GM18520 (cell line): ENCODE measurements around the gene H2AZ2.
"Not testable (repeated sequence)": the region's sequence is repeated elsewhere in the genome, so short reads cannot be mapped to it uniquely, and the experiment has no call there.

ENCODE experiments used
- ATAC-seq: cut with Tn5 transposase; IDR thresholded peaks from one replicate; pipeline ENCODE4 v1.9.1; 2021; ENCODE audit not compliant: unreplicated experiment

The H2AZ2 gene

DNA sequence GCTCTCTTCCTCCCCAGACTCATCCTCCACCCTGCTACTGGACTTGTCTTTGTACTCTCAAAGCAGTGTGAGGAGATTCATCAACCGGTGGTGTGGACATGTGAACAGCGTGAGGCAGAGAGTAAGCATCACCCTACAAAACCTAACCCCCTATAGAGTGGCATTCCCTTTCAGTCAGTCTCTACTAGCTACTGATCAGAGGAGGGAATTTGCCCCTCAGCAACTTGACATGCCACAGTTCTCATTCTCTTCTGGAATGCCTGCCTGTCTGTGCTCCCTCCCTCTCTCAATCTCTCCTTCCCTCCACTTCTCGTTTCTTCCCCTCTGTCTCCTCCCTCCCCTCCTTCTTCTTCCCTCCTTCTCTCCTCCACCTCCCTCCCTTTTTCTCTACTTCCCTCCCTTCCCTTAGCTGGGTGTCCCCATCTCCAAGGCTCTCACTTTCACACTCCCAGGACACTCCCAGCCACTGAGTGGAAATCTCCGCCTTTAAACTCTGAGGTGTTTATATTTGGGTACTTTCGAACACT is 24.6 kb downstream of the H2AZ2 start:
- no peak for ATAC-seq

DNA sequence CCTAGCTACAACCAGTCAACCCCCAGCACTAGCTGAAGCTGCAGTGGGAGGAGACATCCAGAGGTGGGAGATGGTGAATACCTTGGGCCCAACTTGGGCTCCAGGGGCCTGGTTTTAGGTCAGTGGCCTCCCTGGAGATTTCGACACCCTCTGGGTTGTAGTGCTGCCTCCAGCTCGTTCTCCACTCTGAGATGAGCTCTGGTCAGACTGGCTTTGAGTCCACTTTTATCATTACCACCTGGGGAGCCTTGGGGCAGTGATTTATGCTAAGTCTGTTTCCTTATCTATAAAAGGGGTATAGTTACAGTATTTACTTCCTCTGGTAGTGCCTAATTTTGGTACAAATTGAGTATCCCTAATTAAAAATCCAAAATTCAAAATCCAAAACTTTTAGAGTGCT is 28.6 kb downstream of the H2AZ2 start:
- ATAC-seq = no peak

DNA sequence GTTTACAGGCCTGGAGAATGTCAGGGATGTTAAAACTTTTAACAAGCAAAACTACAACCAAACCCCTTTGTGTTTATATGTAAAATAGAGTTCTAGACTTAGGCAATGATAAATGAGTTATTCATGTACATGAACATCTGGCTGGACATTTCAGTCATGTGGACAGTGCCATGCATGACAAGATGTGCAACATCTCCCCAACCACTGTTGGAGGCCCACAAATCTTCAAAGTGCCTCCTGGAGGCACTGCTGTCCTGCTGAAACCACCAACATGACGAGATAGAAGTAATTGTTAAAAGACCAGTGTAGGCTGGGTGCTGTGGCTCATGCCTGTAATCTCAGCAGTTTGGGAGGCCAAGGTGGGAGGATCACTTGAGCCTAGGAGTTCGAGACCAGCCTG is 33.0 kb downstream of the H2AZ2 start:
- no peak for ATAC-seq

DNA sequence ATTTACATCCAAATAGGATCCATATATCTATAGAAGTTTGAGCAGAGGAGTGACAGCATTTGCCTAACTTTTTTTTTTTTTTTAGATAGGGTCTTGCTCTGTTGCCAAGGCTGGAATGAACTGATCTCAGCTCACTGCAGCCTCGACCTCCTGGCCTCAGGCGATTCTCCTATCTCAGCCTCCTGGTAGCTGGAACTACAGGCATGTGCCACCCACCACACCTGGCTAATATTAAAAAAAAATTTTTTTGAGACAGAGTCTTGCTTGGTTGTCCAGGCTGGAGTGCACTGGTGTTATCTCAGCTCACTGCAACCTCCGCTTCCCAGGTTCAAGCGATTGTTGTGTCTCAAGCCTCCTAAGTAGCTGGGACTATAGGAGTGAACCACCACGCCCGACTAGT is 36.3 kb downstream of the H2AZ2 start:
- ATAC-seq = no peak

DNA sequence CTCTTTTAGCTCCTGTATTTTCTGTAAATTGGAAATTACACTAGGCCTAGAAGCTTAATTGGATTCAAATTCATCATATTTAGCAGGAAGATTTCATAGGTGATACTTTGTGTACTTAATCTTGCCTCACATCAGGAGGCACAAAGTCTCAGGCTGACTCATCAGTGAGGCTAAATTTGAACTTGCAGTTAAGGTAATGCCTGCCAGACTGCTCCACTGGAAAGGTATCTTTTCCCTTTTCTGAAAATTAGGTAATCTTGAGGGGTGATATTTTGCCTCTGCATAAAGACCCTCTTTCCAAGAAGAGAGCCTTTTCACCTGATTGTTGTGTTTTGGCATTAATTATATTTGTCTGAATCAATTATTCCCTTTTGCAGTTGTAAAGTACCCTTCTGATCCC is 36.8 kb downstream of the H2AZ2 start:
- ATAC-seq = no peak

DNA sequence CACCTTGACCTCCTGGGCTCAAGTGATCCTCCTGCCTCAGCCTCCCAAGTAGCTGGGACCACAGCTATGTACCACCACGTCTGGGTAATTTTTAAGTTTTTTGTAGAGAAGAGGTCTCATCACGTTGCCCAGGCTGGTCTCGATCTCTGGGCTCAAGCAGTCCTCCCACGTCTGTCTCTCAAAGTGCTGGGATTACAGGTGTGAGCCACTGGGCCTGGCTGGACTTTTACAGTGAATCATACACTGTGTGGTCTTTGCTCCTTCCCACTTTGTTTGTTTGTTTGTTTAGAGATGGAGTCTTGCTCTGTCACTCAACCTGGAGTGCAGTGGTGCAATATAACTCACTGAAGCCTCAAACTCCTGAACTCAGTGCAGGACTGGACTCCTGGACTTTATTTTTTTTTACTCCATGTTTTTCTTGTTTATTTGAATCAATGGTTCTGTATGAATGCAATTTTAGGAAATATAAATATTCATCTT is 38.9 kb downstream of the H2AZ2 start:
- no peak for ATAC-seq

DNA sequence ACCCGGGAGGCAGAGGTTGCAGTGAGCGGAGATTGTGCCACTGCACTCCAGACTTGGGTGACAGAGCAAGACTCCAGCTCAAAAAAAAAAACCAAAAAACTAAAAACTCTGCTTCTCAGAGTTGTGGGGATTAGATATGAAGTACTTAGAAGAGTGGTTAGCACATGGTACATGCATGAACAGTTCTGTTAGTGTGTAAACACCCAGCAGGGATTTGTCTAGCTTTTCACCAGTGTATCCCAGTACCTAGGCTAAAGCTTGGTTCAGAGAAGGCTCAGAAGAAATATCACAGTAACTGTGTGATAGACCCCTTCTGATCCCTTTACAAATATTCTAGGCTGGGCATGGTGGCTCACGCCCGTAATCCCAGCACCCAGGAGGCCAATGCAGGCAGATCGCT is 41.9 kb downstream of the H2AZ2 start:
- no peak for ATAC-seq

DNA sequence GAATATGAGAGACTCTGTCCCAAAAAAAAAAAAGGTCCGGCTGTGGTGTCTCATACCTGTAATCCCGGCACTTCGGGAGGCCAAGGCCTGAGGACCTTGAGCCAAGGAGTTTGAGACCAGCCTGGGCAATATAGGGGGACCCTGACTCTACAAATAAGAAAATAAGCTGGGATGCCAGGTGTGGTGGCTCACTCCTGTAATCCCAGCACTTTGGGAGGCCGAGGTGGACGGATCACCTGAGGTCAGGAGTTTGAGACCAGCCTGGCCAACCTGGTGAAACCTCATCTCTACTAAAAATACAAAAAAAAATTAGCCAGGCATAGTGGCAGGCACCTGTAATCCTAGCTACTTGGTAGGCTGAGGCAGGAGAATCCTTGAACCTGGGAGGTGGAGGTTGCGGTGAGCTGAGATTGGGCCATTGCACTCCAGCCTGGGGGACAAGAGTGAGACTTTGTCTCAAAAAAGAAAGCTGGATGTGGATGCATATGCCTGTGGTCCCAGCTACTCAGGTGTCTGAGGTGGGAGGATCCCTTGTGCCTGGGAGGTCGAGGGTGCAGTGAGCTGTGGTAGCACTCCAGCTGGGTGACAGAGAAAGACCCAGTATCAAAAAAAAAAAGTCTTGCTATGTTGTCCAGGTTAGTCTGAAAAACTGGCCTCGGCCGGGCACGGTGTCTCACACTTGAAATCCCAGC is 43.9 kb downstream of the H2AZ2 start:
- ATAC-seq = not testable (repeated sequence)

DNA sequence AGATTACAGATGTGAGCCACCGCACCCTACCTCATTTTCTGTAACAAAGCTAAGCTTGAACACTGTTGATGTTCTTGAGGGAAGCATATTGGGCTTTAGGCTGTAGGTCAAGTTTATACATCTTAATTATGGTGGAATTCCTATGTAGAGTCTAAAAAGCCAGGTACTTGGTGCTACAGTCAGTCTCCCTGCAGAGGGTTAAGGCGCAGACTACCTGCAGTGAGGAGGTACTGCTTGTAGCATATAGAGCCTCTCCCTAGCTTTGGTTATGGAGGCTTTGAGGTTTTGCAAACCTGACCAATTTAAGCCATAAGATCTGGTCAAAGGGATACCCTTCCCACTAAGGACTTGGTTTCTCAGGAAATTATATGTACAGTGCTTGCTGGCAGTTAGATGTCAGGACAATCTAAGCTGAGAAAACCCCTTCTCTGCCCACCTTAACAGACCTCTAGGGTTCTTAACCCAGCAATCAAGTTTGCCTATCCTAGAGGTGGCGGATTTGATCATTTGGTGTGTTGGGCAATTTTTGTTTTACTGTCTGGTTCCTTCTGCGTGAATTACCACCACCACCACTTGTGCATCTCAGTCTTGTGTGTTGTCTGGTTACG is 45.4 kb downstream of the H2AZ2 start:
- ATAC-seq = no peak

DNA sequence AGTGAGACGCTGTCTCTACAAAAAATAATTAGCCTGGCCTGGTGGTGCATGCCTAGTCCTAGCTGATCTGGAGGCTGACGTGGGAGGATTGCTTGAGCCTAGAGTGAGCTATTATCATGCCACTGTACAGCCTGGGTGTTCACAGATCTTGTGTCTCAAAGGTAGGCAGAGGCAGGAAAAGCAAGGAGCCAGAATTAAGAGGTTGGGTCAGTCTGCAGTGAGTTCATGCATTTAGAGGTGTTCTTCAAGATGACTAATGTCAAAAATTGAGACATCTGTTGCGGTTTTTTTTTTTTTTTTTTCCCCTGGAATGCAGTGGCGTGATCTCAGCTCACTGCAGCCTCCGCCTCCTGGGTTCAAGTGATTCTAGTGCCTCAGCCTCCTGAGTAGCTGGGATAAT is 46.0 kb downstream of the H2AZ2 start:
- ATAC-seq = no peak

DNA sequence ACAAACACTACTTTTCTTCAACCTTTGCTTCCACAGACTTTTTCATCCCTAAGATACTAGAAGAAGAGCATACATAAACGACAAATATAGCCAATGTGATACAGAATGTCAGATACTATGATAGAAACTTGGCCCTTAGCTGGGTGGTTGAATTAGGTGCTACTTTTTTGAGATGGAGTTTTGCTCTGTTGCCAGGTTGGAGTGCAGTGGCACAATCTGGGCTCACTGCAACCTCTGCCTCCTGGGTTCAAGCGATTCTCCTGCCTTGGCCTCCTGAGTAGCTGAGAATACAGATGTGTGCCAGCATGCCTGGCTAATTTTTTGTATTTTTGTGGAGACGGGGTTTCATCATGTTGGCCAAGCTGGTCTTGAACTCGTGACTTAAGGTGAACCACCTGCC is 47.9 kb downstream of the H2AZ2 start:
- no peak for ATAC-seq

DNA sequence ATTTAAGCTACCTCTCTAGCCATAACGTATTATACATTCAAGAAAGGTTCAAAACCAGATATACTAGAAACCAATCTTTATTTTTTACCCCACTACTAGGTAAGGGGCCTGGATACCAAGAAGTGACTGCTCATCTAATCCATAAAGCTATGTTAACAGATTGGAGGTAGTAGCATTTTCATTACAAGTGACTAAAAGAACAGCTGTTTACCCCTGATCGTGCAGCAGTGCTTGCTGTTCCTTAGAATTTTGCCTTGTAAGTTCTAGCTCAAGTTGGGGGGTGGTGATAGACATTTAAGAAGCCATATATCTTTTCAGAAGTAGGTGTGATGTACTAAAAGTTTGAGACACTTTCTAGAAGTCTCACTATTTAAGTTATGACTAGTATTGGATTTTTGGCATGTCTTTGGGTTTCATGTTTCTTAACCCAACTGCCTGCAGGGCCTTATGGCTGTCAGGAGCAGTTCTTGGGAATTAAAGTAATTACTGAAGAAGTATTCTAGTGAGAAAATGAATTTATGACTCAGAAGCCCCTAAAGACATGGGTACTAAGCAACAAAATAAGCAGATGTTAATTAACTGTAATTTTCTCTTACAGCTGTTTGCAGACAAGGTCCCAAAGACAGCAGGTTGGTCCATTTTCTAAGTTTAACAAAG is 49.1 kb downstream of the H2AZ2 start:
- no peak for ATAC-seq

DNA sequence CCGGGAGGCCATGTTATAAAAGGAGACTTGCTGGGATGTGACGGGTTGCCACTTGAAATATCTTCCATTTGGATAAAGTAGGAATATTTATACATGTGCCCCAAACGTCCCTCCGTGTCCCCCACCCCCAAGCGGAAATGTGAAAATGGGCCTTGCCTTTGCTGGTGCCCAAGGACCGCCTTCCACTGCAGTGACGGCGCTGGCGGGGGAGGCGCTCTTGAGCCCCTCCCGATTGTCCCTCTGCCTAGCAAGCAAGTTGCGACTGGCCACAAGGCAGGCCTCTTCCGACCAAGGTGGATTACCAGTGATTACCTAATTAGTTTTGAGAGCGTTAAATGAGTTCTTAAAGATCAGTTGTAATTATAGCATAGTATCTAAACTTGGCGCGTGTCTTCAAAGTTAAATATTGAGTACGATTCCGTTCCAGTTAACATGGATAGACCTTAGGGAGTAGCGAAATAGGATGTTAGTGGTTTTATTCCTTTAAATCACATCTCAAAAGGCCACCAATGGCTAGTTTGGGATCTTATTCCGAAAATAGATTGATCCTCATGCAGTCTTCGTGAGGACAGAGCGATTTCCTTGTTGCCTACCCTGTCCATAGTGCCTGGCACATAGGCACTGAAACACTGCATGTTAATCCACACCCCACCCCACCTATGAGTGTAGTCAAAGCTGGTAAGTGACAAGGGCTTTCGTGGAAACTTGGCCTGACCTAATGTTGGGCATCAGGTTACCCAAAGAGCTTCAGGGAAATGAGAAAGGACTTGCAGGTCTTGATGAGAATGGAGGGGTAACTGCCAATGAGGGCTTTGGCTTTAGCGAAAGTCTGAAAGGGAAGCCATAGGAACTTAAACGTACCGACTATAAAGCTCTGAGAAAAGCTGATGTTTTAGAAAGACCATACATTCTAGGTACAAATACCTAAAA is 50.3 kb downstream of the H2AZ2 start:
- ATAC-seq = peak; percentile 48

DNA sequence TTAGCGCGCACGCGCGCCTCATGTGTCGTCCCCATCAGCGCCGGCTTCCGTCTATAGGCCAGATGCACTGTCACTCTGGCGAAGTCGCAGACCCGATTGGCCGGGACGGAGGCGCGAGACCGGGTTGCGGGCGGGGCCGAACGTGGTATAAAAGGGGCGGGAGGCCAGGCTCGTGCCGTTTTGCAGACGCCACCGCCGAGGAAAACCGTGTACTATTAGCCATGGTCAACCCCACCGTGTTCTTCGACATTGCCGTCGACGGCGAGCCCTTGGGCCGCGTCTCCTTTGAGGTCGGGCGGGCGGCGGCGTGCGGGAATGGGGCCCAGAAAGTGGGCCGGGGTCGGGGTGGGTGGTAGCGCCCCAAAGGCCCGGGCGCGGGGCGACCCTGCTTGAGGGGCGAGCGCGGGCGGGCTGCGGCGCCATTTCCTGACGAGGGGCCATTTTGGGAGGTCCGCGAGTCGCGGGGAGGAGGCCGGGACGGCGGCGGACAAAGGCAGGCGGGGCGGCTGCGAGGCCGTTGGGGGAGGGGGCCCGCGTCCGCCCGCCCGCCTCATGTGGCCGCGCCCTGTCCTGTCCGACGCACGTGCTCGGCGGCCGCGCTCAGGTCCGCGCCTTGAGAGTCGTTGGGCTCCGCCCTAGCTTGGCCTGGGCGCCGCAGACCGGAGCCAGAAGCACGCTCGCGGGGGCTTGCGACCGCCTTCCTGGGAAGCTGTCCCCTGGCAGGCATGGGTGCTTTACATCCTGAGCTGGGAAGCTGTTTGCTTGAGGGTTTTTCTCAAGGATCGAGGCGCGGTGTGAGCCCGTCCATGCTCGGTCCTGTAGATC is 51.2 kb downstream of the H2AZ2 start, which contains the start of gene PPIA:
TSS of gene PPIA (plus strand) at position 178 of the 825 bp plus-strand sequence. CDS start at position 222, 44 bp downstream.
- peak; percentile 82 for ATAC-seq

DNA sequence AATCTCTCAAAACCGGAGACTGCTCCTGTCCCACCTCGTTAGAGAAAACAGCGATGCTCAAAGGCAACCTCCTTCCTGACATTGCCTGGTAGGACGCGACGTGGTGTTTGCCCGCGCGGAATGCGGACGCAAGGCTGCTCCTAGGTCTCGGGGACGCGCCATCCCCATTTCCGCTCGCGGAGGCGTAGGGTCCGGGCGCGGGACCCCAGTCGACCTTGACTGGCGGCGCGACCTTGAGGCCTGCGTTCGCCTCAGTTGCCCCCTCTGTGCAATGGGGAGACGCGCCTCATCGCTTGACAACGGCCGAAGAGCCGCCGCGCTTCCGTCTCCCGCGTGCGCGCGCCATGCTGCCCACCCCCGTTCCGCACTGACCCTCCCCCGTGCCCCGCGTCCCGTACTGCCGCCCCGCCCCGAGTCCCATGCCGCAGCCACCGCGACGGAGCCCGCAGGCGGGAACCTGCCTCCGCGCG is 51.8 kb downstream of the H2AZ2 start:
- no peak for ATAC-seq

DNA sequence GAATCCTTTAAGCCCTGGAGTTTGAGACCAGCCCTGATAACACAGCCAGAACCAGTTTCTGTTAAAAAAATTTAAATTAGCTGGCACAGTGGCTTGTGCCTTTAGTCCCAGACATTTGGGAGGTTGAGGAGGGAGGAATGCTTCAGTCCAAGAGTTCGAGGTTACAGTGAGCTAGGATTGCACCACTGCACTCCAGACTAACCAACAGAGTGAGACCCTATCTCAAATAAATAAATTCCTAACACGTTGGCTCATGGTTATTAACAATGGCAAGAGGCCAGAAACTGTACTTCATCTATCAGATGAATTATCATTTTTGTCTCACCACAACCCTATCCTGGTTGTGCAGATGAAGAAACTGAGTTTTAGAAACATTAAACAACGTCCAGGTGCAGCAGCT is 53.6 kb downstream of the H2AZ2 start:
- no peak for ATAC-seq

DNA sequence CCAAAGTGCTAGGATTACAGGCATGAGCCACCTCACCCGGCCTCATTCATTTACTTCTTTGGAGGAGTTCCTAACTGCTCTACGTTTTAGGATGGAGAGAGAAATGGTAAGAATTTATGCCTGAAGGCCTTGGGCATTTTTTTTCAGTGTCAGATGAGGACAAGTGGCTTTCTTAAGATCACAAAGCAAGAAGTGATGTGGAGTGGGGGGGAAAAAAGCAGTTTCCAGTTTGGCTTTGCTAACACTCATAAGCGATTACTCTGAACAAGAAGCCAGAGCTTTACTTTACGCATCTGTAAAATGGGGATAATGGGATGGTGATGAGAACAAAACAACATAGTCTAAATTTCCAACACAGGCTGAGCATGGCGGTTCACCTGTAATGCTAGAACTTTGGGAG is 54.0 kb downstream of the H2AZ2 start:
- no peak for ATAC-seq

DNA sequence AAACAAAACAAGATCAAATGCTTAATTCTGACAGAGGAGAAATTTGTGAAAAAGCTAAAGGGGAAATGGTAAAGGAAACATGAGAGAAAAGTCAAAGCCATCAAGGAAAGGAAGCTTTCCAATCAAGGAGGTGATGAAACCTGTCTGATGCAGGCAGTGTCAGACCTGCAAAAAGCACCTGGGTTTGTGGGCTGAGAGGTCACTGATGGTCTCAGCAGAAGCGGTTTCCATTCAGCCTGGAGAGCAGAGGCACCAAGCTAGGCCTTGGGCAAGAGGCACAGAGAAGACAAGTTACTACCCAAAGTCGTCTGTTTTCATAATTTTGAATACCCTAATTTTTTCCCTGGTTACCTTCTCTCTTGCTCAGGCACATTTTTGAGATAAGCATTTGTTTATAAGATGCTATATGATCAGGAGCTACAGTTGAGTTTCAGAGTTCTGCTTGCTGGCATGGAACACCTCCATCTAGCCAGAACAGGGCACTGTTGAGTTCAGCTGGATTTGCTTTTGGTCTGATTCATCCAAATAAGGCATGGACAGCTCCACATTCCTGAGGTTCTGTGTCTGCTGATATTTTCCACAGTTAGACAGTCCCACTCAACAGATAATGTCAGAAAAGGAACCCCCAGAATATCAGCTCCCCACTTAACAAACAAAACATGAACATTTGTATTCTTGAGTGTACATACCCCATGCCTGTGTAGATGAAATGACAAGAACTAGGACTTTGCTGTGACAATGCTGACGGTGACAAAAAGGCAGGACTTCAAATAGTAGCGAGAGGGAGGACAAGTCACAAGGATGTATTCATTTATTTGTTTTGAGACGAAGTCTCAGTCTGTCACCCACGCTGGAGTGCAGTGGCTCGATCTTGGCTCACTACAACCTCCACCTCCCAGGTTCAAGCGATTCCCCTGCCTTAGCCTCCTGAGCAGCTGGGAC is 56.3 kb downstream of the H2AZ2 start:
- ATAC-seq = no peak

DNA sequence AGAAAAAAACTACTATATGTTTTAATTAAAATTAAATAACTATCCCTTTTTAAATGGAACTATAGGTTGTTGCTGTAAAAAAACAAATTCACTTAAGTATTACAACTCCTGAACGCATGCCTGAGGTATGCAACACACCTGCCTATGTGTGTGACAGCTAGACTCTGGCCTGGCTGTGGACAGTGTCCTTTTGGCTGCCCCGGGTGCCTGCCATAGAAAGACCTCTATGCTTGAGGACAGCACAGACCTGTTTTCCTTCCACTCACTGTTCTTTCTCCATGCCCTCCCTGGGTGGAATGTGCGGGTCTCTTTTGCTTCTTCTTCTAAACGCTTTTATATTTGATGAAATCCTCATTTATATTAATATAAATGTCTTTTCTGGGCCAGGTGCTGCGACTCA is 57.9 kb downstream of the H2AZ2 start:
- no peak for ATAC-seq
